Mesendoderm (in vitro differentiated cells): ENCODE data around the gene ZNG1C.
"Not testable (repeated sequence)": the region's sequence is repeated elsewhere in the genome, so short reads cannot be mapped to it uniquely, and the experiment has no call there.

ENCODE experiments used
- DNase-seq: peaks from one replicate; pipeline ENCODE4 v3.0.0; 2013
- H2AK5ac ChIP-seq: 2 replicates; pipeline ENCODE4 v1.6.1; 2013; ENCODE audit warnings: low read length, inconsistent platforms
- H2BK120ac ChIP-seq: 2 replicates; pipeline ENCODE4 v1.6.1; 2013; ENCODE audit warnings: low read depth, mild to moderate bottlenecking, low read length, moderate library complexity, mixed read lengths
- H2BK15ac ChIP-seq: replicated peaks from 2 replicates; pipeline ENCODE4 v1.6.1; 2013; ENCODE audit warnings: low read depth, mild to moderate bottlenecking, moderate library complexity
- H2BK5ac ChIP-seq: 2 replicates; pipeline ENCODE4 v1.6.1; 2013; ENCODE audit warnings: low read length, inconsistent platforms
- H3K18ac ChIP-seq: 2 replicates; pipeline ENCODE4 v1.6.1; 2013; ENCODE audit warnings: mild to moderate bottlenecking, low read length, mixed read lengths
- H3K23ac ChIP-seq: one replicate; pipeline ENCODE4 v1.6.1; 2013; ENCODE audit warnings: low read length
- H3K27ac ChIP-seq: 2 replicates; pipeline ENCODE4 v1.5.1; 2013; ENCODE audit warnings: low read depth, mild to moderate bottlenecking, inconsistent platforms, low read length, moderate library complexity
- H3K27me3 ChIP-seq: 2 replicates; pipeline ENCODE4 v1.6.1; 2013; ENCODE audit warnings: low read length, control low read depth, mild to moderate bottlenecking, inconsistent platforms; ENCODE audit not compliant: insufficient read depth, poor library complexity
- H3K36me3 ChIP-seq: 2 replicates; pipeline ENCODE4 v1.6.1; 2013; ENCODE audit warnings: low read length, inconsistent platforms; ENCODE audit not compliant: control insufficient read depth, insufficient read depth
- H3K4ac ChIP-seq: one replicate; pipeline ENCODE4 v1.6.1; 2013; ENCODE audit warnings: low read depth, mild to moderate bottlenecking, low read length, moderate library complexity
- H3K4me1 ChIP-seq: 2 replicates; pipeline ENCODE4 v1.6.1; 2013; ENCODE audit warnings: low read depth, low read length, inconsistent platforms; ENCODE audit not compliant: control insufficient read depth
- H3K4me2 ChIP-seq: 2 replicates; pipeline ENCODE4 v1.6.1; 2013; ENCODE audit warnings: low read length
- H3K4me3 ChIP-seq: 2 replicates; pipeline ENCODE4 v1.5.1; 2013; ENCODE audit warnings: mild to moderate bottlenecking, low read length
- H3K56ac ChIP-seq: one replicate; pipeline ENCODE4 v1.6.1; 2013; ENCODE audit warnings: low read length
- H3K79me1 ChIP-seq: 2 replicates; pipeline ENCODE4 v1.6.1; 2013; ENCODE audit warnings: low read length, inconsistent platforms
- H3K79me2 ChIP-seq: 2 replicates; pipeline ENCODE4 v1.6.1; 2013; ENCODE audit warnings: mild to moderate bottlenecking, low read length; ENCODE audit not compliant: control insufficient read depth, insufficient read depth
- H3K9ac ChIP-seq: 2 replicates; pipeline ENCODE4 v1.6.1; 2013; ENCODE audit warnings: low read length, inconsistent platforms
- H4K5ac ChIP-seq: one replicate; pipeline ENCODE4 v1.6.1; 2013; ENCODE audit warnings: low read length
- H4K8ac ChIP-seq: one replicate; pipeline ENCODE4 v1.6.1; 2013; ENCODE audit warnings: low read depth, mild to moderate bottlenecking, control low read depth, low read length, moderate library complexity
- WGBS: extraction: QIAGEN DNeasy Blood & Tissue Kit; methylation state at CpG from one replicate; pipeline ENCODE4 v1.1.7; 2013; ENCODE audit warnings: low lambda C conversion rate, missing lambda C conversion rate; ENCODE audit not compliant: insufficient coverage; ENCODE audit errors: extremely low coverage; 5-methylcytosine and 5-hydroxymethylcytosine counted together

The ZNG1C gene

GRCh38 chr9:68343992-68344391 lies 102.2 kb downstream of the ZNG1C start:
- H3K4me3 ChIP-seq, H3K79me1 ChIP-seq, H2BK5ac ChIP-seq, H3K4me1 ChIP-seq, H2BK120ac ChIP-seq, H3K23ac ChIP-seq, H3K18ac ChIP-seq, H3K27ac ChIP-seq, H2BK15ac ChIP-seq, H4K8ac ChIP-seq, DNase-seq, H3K36me3 ChIP-seq, H3K4ac ChIP-seq, H2AK5ac ChIP-seq, H3K9ac ChIP-seq, H3K27me3 ChIP-seq, H3K79me2 ChIP-seq, H3K56ac ChIP-seq, H4K5ac ChIP-seq, H3K4me2 ChIP-seq: not testable (repeated sequence)
- WGBS: no CpG with 5 or more reads among the region's 4 CpGs
